ENCODE data around the gene ZRANB2. TPM values are rescaled to one million over a fixed set of nuclear protein-coding genes. Genes with fewer than 3 reads are reported as not detected.
A peak's percentile ranks its signal among the peaks of the same experiment; 100 is the strongest.

Gene ZRANB2
- total RNA-seq (100 to 1,000 TPM in 1 of 4 donors, 10 to 100 TPM in 3; 63.4 to 119 (median 85.2) TPM), polyA plus RNA-seq (10 to 100 TPM; 18.5 to 44.3 (median 19.2) TPM)

- Histone ChIP-seq H3K4me3 (peak within 1 kb of the TSS; percentile 69 to 83 (median 78)), H3K36me3 (peaks cover 0 to 24% (median 9%) of the 10 kb centered on the region in 4 donors), H3K27me3 (no peaks in the 10 kb centered on the region), H3K4me1 (peaks cover 0 to 27% (median 19%) of the 10 kb centered on the region in 4 donors), H3K9me3 (no peaks in the 10 kb centered on the region), H3K27ac (peak within 1 kb of the TSS; percentile 84 to 86 (median 86))
- TF ChIP-seq EP300 (IDR thresholded peaks at IDR 0.05) (no peak), POLR2AphosphoS5 (IDR thresholded peaks at IDR 0.05) (peak; percentile 65 to 84 (median 77)), CTCF (IDR thresholded peaks at IDR 0.05) (peak in 3 of 4 experiments; percentile 60 to 68 (median 62)), POLR2A (IDR thresholded peaks at IDR 0.05) (peak; percentile 50 to 61)
- WGBS, 2 donors: 0% methylated on average over 33 of the region's 33 CpGs
- intact Hi-C loops (cut with DNase I): no loop called here
- peak; percentile 89 for DNase-seq
These were observed at the start of gene ZRANB2 for GRCh38 chr1:71080739-71081696. Gene ZRANB2 (minus strand): TSS chr1:71081035. CDS start chr1:71080995, 40 bp downstream.

GRCh38 chr1:71128060-71128459, 47.2 kb upstream of the ZRANB2 start:
- H3K9me3 ChIP-seq: peaks cover 0 to 13% (median 9%) of the 10 kb centered on the region in 4 donors
- intact Hi-C loops (cut with DNase I): no loop called here
- no peak overlapping the region for H3K4me3 ChIP-seq
- H3K36me3 ChIP-seq: no peaks in the 10 kb centered on the region
- no peaks in the 10 kb centered on the region for H3K4me1 ChIP-seq
- H3K27ac ChIP-seq: no peak overlapping the region
- DNase-seq: no peak
- H3K27me3 ChIP-seq: no peaks in the 10 kb centered on the region
- WGBS, 2 donors: 81 to 84% methylated on average over 2 of the region's 2 CpGs
- TF ChIP-seq EP300 (IDR thresholded peaks at IDR 0.05) (no peak), CTCF (IDR thresholded peaks at IDR 0.05) (no peak), POLR2A (IDR thresholded peaks at IDR 0.05) (no peak), POLR2AphosphoS5 (IDR thresholded peaks at IDR 0.05) (no peak)

GRCh38 chr1:71118086-71118485, 37.3 kb upstream of the ZRANB2 start:
- Histone ChIP-seq H3K27ac (no peak overlapping the region), H3K27me3 (no peaks in the 10 kb centered on the region), H3K36me3 (no peaks in the 10 kb centered on the region), H3K4me3 (no peak overlapping the region), H3K4me1 (no peaks in the 10 kb centered on the region), H3K9me3 (no peaks in the 10 kb centered on the region)
- TF ChIP-seq CTCF (IDR thresholded peaks at IDR 0.05): no peak
- TF ChIP-seq POLR2A (IDR thresholded peaks at IDR 0.05): no peak
- no peak for TF ChIP-seq EP300 (IDR thresholded peaks at IDR 0.05)
- TF ChIP-seq POLR2AphosphoS5 (IDR thresholded peaks at IDR 0.05): no peak
- intact Hi-C loops (cut with DNase I): no loop called here
- WGBS, 2 donors: 82 to 85% methylated on average over 2 of the region's 2 CpGs
- no peak for DNase-seq

- Histone ChIP-seq H3K27me3 (no peaks in the 10 kb centered on the region), H3K4me1 (no peaks in the 10 kb centered on the region), H3K36me3 (no peaks in the 10 kb centered on the region), H3K27ac (no peak overlapping the region), H3K4me3 (no peak overlapping the region), H3K9me3 (no peaks in the 10 kb centered on the region)
- no peak for DNase-seq
- intact Hi-C loops (cut with DNase I): no loop called here
- TF ChIP-seq POLR2AphosphoS5 (IDR thresholded peaks at IDR 0.05): no peak
- no peak for TF ChIP-seq POLR2A (IDR thresholded peaks at IDR 0.05)
- no peak for TF ChIP-seq CTCF (IDR thresholded peaks at IDR 0.05)
- 82 to 92% methylated on average over 2 of the region's 2 CpGs for WGBS, 2 donors
These were observed 35.9 kb upstream of the ZRANB2 start for GRCh38 chr1:71116729-71117128.

Measured in sigmoid colon (tissue), 7 donors.